PC-3 (cell line): ENCODE results near the gene PRRC1. TPM values are rescaled to one million over a fixed set of nuclear protein-coding genes. Genes with fewer than 3 reads are reported as not detected.
"Not testable (repeated sequence)": the region's sequence is repeated elsewhere in the genome, so short reads cannot be mapped to it uniquely, and the experiment has no call there.

Experiments used
- ATAC-seq: fragments of 200-7000 bp; cut with Tn5 transposase; 2 replicates; pipeline ENCODE4 v1.9.1; 2020; ENCODE audit warnings: mild to moderate bottlenecking, moderate library complexity
- BruUV-seq: library from RNA; stranded (reverse); fragments of 400-500 nt; replicated peaks from 2 replicates; lab custom pipeline; 2021; lab: Mats Ljungman, UMichigan
- CTCF ChIA-PET: fragments of 300-600 bp; sonication (Branson Sonifier 250); formaldehyde crosslinking; loops from one replicate; lab custom pipeline; 2022; ENCODE audit warnings: antibody characterized with exemption; lab: Charles Lee
- POLR2A ChIA-PET: fragments of 300-600 bp; sonication (Branson Sonifier 250); formaldehyde crosslinking; loops from one replicate; lab custom pipeline; 2022; ENCODE audit warnings: antibody characterized with exemption; ENCODE audit not compliant: unreplicated experiment; lab: Charles Lee
- DNase-seq: peaks from one replicate; pipeline ENCODE4 v3.0.0-alpha.2; 2015
- H2AFZ ChIP-seq: fragments of 300-600 bp; sonication (generic); 2 replicates; pipeline ENCODE4 v1.6.0; 2016; ENCODE audit warnings: antibody characterized with exemption, low read length
- H3F3A ChIP-seq: fragments of 300-600 bp; sonication (generic); one replicate; pipeline ENCODE4 v1.6.0; 2017; ENCODE audit warnings: antibody characterized with exemption, low read length, control low read depth, mild to moderate bottlenecking; ENCODE audit not compliant: unreplicated experiment
- H3K27ac ChIP-seq: fragments of 300-600 bp; sonication (generic); 2 replicates; pipeline ENCODE4 v1.5.1; 2016; ENCODE audit warnings: mild to moderate bottlenecking, low read length
- H3K27me3 ChIP-seq: fragments of 300-600 bp; sonication (generic); 2 replicates; pipeline ENCODE4 v1.6.1; 2016; ENCODE audit warnings: low read length, mixed read lengths
- H3K36me3 ChIP-seq: fragments of 300-600 bp; sonication (generic); 2 replicates; pipeline ENCODE4 v1.6.1; 2016; ENCODE audit warnings: low read depth, mixed run types, low read length, mixed read lengths
- H3K4me1 ChIP-seq: fragments of 300-600 bp; sonication (generic); 2 replicates; pipeline ENCODE4 v1.5.1; 2016; ENCODE audit warnings: low read length; ENCODE audit not compliant: insufficient read depth
- H3K4me2 ChIP-seq: fragments of 300-600 bp; sonication (generic); 2 replicates; pipeline ENCODE4 v1.6.0; 2016; ENCODE audit warnings: low read length
- H3K4me3 ChIP-seq: fragments of 300-600 bp; sonication (generic); 2 replicates; pipeline ENCODE4 v1.5.1; 2016; ENCODE audit warnings: mild to moderate bottlenecking, low read length, mixed read lengths
- H3K79me2 ChIP-seq: fragments of 300-600 bp; sonication (generic); 2 replicates; pipeline ENCODE4 v1.6.1; 2017; ENCODE audit warnings: low read length, mixed read lengths
- H3K9ac ChIP-seq: fragments of 300-600 bp; sonication (generic); 2 replicates; pipeline ENCODE4 v1.6.0; 2016; ENCODE audit warnings: mild to moderate bottlenecking, low read length
- H3K9me2 ChIP-seq: fragments of 300-600 bp; sonication (generic); replicated peaks from 2 replicates; pipeline ENCODE4 v1.6.1; 2016; ENCODE audit warnings: mixed run types, low read length, mixed read lengths
- H3K9me3 ChIP-seq: fragments of 300-600 bp; sonication (generic); 2 replicates; pipeline ENCODE4 v1.6.1; 2016; ENCODE audit warnings: low read length, mixed read lengths
- H4K20me1 ChIP-seq: fragments of 300-600 bp; sonication (generic); 2 replicates; pipeline ENCODE4 v1.6.1; 2016; ENCODE audit warnings: low read length, mixed read lengths
- CTCF ChIP-seq: fragments of 300-600 bp; sonication (generic); conservative IDR thresholded peaks from 2 replicates; pipeline ENCODE4 v1.5.1; 2017; ENCODE audit warnings: antibody characterized with exemption, low read depth, mild to moderate bottlenecking, low read length
- EZH2 ChIP-seq: fragments of 300-600 bp; sonication (generic); IDR thresholded peaks from one replicate; pipeline ENCODE4 v1.6.1; 2017; ENCODE audit warnings: antibody characterized with exemption, mild to moderate bottlenecking, low read length; ENCODE audit not compliant: unreplicated experiment
- EZH2phosphoT487 ChIP-seq: fragments of 300-600 bp; sonication (generic); IDR thresholded peaks from 2 replicates; pipeline ENCODE4 v1.6.1; 2018; ENCODE audit warnings: mild to moderate bottlenecking, antibody characterized with exemption, low read length, borderline replicate concordance
- intact Hi-C: fragments of 100-400 bp; cut with micrococcal nuclease; formaldehyde crosslinking; loops from 2 replicates; pipeline ENCODE4 v1.9.0; 2023
- total RNA-seq: library from RNA; depleted of rRNA; stranded (reverse); fragments of >200 nt; gene quantifications from 2 replicates; pipeline ENCODE4 v1.2.3, GENCODE V29; 2014

PRRC1 gene
- total RNA-seq, 1 experiment from 2014 or later, result 56.4 TPM

- ChIA-PET POLR2A (no interaction called here), CTCF (no interaction called here)
- Histone ChIP-seq H2AFZ (no peak overlapping the region), H3K79me2 (no peaks in the 10 kb centered on the region), H3K4me3 (no peak overlapping the region), H3K9me3 (no peaks in the 10 kb centered on the region), H3K4me1 (no peaks in the 10 kb centered on the region), H3K27ac (no peak overlapping the region), H3K36me3 (no peaks in the 10 kb centered on the region), H4K20me1 (no peaks in the 10 kb centered on the region), H3F3A (no peaks in the 10 kb centered on the region), H3K27me3 (peaks cover 28% of the 10 kb centered on the region; the same call in 1 of the 2 replicates), H3K9ac (no peak overlapping the region), H3K9me2 (no peaks in the 10 kb centered on the region), H3K4me2 (no peak overlapping the region)
- DNase-seq, result no peak
- BruUV-seq, result no TSS peak
- TF ChIP-seq EZH2 (no peak), EZH2phosphoT487 (no peak), CTCF (no peak)
- intact Hi-C loops, result loop anchor here (10.0 kb wide), 2 partner anchors 928 to 1108 kb away; no protein-coding TSS in a partner anchor
- ATAC-seq, result no peak
Observed at GRCh38 chr5:127567026-127567768, 49.8 kb downstream of the PRRC1 start.

GRCh38 chr5:127568166-127568565 lies 50.7 kb downstream of the PRRC1 start:
- ChIA-PET CTCF (no interaction called here), POLR2A (no interaction called here)
- intact Hi-C loops, result loop anchor here (10.0 kb wide), 2 partner anchors 927 to 1107 kb away; no protein-coding TSS in a partner anchor
- no peak for DNase-seq
- no peak overlapping the region for H3K4me3 ChIP-seq
- H3K27ac ChIP-seq, result no peak overlapping the region
- H3F3A ChIP-seq, result no peaks in the 10 kb centered on the region
- H4K20me1 ChIP-seq, result no peaks in the 10 kb centered on the region
- H3K79me2 ChIP-seq, result no peaks in the 10 kb centered on the region
- BruUV-seq, result no TSS peak
- TF ChIP-seq EZH2phosphoT487 (no peak), CTCF (no peak), EZH2 (no peak)
- H2AFZ ChIP-seq, result no peak overlapping the region
- no peaks in the 10 kb centered on the region for H3K36me3 ChIP-seq
- no peaks in the 10 kb centered on the region for H3K4me1 ChIP-seq
- H3K27me3 ChIP-seq, result peaks cover 28% of the 10 kb centered on the region; the same call in 1 of the 2 replicates
- no peaks in the 10 kb centered on the region for H3K9me2 ChIP-seq
- H3K4me2 ChIP-seq, result no peak overlapping the region
- no peak overlapping the region for H3K9ac ChIP-seq
- no peak for ATAC-seq
- no peaks in the 10 kb centered on the region for H3K9me3 ChIP-seq

- H3F3A ChIP-seq, H3K4me3 ChIP-seq, H3K36me3 ChIP-seq, POLR2A ChIA-PET, ATAC-seq, H3K79me2 ChIP-seq, BruUV-seq, CTCF ChIA-PET, H3K4me1 ChIP-seq, H3K9me2 ChIP-seq, H3K27ac ChIP-seq, H3K4me2 ChIP-seq, H3K9ac ChIP-seq, H4K20me1 ChIP-seq, H2AFZ ChIP-seq, DNase-seq, H3K9me3 ChIP-seq: not testable (repeated sequence)
- peaks cover 28% of the 10 kb centered on the region; the same call in 1 of the 2 replicates for H3K27me3 ChIP-seq
- intact Hi-C loops, result loop anchor here (10.0 kb wide), 2 partner anchors 925 to 1105 kb away; no protein-coding TSS in a partner anchor
Observed at GRCh38 chr5:127569471-127569870, 52.0 kb downstream of the PRRC1 start.
